Neural cell (in vitro differentiated cells): ENCODE results near the gene GGCT. TPM values are rescaled to one million over a fixed set of nuclear protein-coding genes. Genes with fewer than 3 reads are reported as not detected.

ENCODE experiments used
- H2AFZ ChIP-seq: fragments of 200-600, 300-800 bp; sonication (generic), shearing (Covaris generic); 2 replicates; pipeline ENCODE4 v1.6.0; 2014; ENCODE audit warnings: low read depth, mild to moderate bottlenecking, antibody characterized with exemption, low read length, moderate library complexity
- H3F3A ChIP-seq: fragments of 200-600 bp; shearing (Covaris generic); 2 replicates; pipeline ENCODE4 v1.6.1; 2016; ENCODE audit warnings: mild to moderate bottlenecking, moderate library complexity, mixed read lengths, antibody characterized with exemption, low read length; ENCODE audit not compliant: insufficient read depth, poor library complexity, severe bottlenecking
- H3K27ac ChIP-seq: fragments of 200-600, 300-800 bp; sonication (generic), shearing (Covaris generic); 2 replicates; pipeline ENCODE4 v1.5.1; 2014; ENCODE audit warnings: mild to moderate bottlenecking, low read length, moderate library complexity
- H3K27me3 ChIP-seq: fragments of 300-800, 200-600 bp; sonication (generic), shearing (Covaris generic); 2 replicates; pipeline ENCODE4 v1.6.0; 2014; ENCODE audit warnings: mild to moderate bottlenecking, low read depth, low read length, moderate library complexity; ENCODE audit not compliant: insufficient read depth
- H3K36me3 ChIP-seq: fragments of 300-800, 200-600 bp; sonication (generic), shearing (Covaris generic); 2 replicates; pipeline ENCODE4 v1.5.1; 2014; ENCODE audit warnings: mild to moderate bottlenecking, antibody characterized with exemption, low read length, moderate library complexity; ENCODE audit not compliant: insufficient read depth
- H3K4me2 ChIP-seq: fragments of 300-800, 200-600 bp; sonication (generic), shearing (Covaris generic); 2 replicates; pipeline ENCODE4 v1.6.0; 2014; ENCODE audit warnings: mild to moderate bottlenecking, low read length
- H3K4me3 ChIP-seq: fragments of 300-800, 200-600 bp; sonication (generic), shearing (Covaris generic); 2 replicates; pipeline ENCODE4 v1.5.1; 2014; ENCODE audit warnings: mild to moderate bottlenecking, low read length, moderate library complexity
- H3K79me2 ChIP-seq: fragments of 200-600 bp; shearing (Covaris generic); replicated peaks from 2 replicates; pipeline ENCODE4 v1.6.0; 2014; ENCODE audit warnings: mild to moderate bottlenecking, low read length, moderate library complexity; ENCODE audit not compliant: insufficient read depth
- H3K9ac ChIP-seq: fragments of 300-800, 200-600 bp; sonication (generic), shearing (Covaris generic); 2 replicates; pipeline ENCODE4 v1.6.1; 2016; ENCODE audit warnings: mild to moderate bottlenecking, low read length, mixed read lengths
- H3K9me2 ChIP-seq: fragments of 200-600 bp; shearing (Covaris generic); 2 replicates; pipeline ENCODE4 v1.6.1; 2016; ENCODE audit warnings: mild to moderate bottlenecking, low read length, mixed read lengths; ENCODE audit not compliant: insufficient read depth
- H3K9me3 ChIP-seq: fragments of 200-600, 300-800 bp; sonication (generic), shearing (Covaris generic); 2 replicates; pipeline ENCODE4 v1.6.1; 2016; ENCODE audit warnings: mild to moderate bottlenecking, mixed run types, low read length, moderate library complexity, mixed read lengths
- H4K20me1 ChIP-seq: fragments of 200-600 bp; shearing (Covaris generic); 2 replicates; pipeline ENCODE4 v1.6.1; 2016; ENCODE audit warnings: mild to moderate bottlenecking, mixed run types; ENCODE audit not compliant: insufficient read depth
- EP300 ChIP-seq: fragments of 450-650 bp; conservative IDR thresholded peaks from 2 replicates; pipeline ENCODE4 v1.6.1; 2014; ENCODE audit warnings: antibody characterized with exemption, mild to moderate bottlenecking, moderate library complexity; ENCODE audit not compliant: poor library complexity, severe bottlenecking
- EZH2 ChIP-seq: fragments of 200-600, 300-800 bp; shearing (Covaris generic), sonication (generic); IDR thresholded peaks from 2 replicates; pipeline ENCODE4 v1.6.1; 2014; ENCODE audit warnings: antibody characterized with exemption, low read length, borderline replicate concordance, mild to moderate bottlenecking; ENCODE audit not compliant: insufficient read depth, poor library complexity, severe bottlenecking
- MXI1 ChIP-seq: fragments of 450-650 bp; conservative IDR thresholded peaks from 2 replicates; pipeline ENCODE4 v1.6.1; 2014; ENCODE audit warnings: antibody characterized with exemption, mild to moderate bottlenecking; ENCODE audit not compliant: poor library complexity, severe bottlenecking
- POLR2AphosphoS5 ChIP-seq: IDR thresholded peaks from 2 replicates; pipeline ENCODE4 v1.6.1; 2012
- RAD21 ChIP-seq: fragments of 450-650 bp; conservative IDR thresholded peaks from 2 replicates; pipeline ENCODE4 v1.6.1; 2014; ENCODE audit warnings: antibody characterized with exemption, mild to moderate bottlenecking, moderate library complexity
- SMC3 ChIP-seq: fragments of 450-650 bp; conservative IDR thresholded peaks from 2 replicates; pipeline ENCODE4 v1.6.1; 2014; ENCODE audit warnings: antibody characterized with exemption, mild to moderate bottlenecking, moderate library complexity; ENCODE audit not compliant: poor library complexity
- TAF1 ChIP-seq: IDR thresholded peaks from 2 replicates; pipeline ENCODE4 v1.6.1; 2012; ENCODE audit warnings: low read depth
- polyA plus RNA-seq: library from polyadenylated mRNA; depleted of rRNA; stranded (reverse); fragments of >200 nt; gene quantifications from 2 replicates; pipeline ENCODE4 v1.2.3, GENCODE V29; 2014
- TF ChIP-seq, protein P1 (sequence below): fragments of 450-650 bp; IDR thresholded peaks from 2 replicates; pipeline ENCODE4 v1.5.1; 2014; ENCODE audit warnings: antibody characterized with exemption, mild to moderate bottlenecking, moderate library complexity; ENCODE audit not compliant: poor library complexity, severe bottlenecking
- TF ChIP-seq, protein P2 (sequence below): IDR thresholded peaks from 2 replicates; pipeline ENCODE4 v1.6.1; 2012; ENCODE audit warnings: borderline replicate concordance

The GGCT gene
- polyA plus RNA-seq, 1 donor from 2014 or later = 39.8 TPM

DNA sequence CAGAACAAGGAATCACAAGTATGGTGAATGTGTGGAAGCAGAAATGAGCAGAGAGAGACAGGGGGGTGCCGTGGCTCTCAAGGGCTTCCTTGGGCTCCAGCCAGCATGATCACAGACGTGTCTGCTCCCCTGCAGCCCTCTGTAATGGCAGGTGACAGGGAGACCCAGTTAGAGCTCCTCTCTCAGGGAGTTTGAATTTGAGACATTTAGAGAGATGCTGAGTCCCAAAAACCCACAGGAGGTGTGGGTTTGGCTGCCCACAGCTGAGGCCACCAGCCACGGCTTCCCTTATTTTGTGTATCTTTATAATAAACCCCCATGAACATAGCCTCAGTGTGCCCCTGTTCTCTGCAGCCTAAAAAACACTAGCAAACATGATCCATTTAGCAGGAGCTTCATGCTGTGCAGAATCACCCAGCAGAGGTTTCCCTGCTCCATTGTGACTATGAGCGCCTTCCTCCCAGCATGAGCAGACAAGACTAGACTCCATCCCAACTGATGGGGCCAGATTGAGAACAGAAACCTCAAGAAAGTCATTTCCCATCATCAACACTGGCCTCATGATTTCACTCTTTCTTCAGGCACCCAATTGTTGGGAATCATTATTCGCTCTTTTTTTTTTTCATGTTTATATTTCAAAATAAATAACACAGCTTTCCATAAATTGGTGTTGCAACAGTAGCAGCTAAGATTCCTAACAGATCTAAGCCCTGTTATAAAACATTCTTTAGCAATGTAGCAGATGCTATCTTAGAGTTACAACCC is 39.4 kb downstream of the GGCT start:
- no peaks in the 10 kb centered on the region for H3K27me3 ChIP-seq
- H4K20me1 ChIP-seq = no peaks in the 10 kb centered on the region
- no peaks in the 10 kb centered on the region for H3K9me2 ChIP-seq
- H3K79me2 ChIP-seq = no peaks in the 10 kb centered on the region
- H3K9ac ChIP-seq = no peak overlapping the region
- H3K36me3 ChIP-seq = no peaks in the 10 kb centered on the region
- H3K4me3 ChIP-seq = no peak overlapping the region
- H3K27ac ChIP-seq = no peak overlapping the region
- no peaks in the 10 kb centered on the region for H3K9me3 ChIP-seq
- H2AFZ ChIP-seq = no peak overlapping the region
- no peaks in the 10 kb centered on the region for H3F3A ChIP-seq
- no peak for TF ChIP-seq RAD21
- TF ChIP-seq, protein P1, sequence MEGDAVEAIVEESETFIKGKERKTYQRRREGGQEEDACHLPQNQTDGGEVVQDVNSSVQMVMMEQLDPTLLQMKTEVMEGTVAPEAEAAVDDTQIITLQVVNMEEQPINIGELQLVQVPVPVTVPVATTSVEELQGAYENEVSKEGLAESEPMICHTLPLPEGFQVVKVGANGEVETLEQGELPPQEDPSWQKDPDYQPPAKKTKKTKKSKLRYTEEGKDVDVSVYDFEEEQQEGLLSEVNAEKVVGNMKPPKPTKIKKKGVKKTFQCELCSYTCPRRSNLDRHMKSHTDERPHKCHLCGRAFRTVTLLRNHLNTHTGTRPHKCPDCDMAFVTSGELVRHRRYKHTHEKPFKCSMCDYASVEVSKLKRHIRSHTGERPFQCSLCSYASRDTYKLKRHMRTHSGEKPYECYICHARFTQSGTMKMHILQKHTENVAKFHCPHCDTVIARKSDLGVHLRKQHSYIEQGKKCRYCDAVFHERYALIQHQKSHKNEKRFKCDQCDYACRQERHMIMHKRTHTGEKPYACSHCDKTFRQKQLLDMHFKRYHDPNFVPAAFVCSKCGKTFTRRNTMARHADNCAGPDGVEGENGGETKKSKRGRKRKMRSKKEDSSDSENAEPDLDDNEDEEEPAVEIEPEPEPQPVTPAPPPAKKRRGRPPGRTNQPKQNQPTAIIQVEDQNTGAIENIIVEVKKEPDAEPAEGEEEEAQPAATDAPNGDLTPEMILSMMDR = no peak
- no peak for TF ChIP-seq POLR2AphosphoS5
- TF ChIP-seq, protein P2, sequence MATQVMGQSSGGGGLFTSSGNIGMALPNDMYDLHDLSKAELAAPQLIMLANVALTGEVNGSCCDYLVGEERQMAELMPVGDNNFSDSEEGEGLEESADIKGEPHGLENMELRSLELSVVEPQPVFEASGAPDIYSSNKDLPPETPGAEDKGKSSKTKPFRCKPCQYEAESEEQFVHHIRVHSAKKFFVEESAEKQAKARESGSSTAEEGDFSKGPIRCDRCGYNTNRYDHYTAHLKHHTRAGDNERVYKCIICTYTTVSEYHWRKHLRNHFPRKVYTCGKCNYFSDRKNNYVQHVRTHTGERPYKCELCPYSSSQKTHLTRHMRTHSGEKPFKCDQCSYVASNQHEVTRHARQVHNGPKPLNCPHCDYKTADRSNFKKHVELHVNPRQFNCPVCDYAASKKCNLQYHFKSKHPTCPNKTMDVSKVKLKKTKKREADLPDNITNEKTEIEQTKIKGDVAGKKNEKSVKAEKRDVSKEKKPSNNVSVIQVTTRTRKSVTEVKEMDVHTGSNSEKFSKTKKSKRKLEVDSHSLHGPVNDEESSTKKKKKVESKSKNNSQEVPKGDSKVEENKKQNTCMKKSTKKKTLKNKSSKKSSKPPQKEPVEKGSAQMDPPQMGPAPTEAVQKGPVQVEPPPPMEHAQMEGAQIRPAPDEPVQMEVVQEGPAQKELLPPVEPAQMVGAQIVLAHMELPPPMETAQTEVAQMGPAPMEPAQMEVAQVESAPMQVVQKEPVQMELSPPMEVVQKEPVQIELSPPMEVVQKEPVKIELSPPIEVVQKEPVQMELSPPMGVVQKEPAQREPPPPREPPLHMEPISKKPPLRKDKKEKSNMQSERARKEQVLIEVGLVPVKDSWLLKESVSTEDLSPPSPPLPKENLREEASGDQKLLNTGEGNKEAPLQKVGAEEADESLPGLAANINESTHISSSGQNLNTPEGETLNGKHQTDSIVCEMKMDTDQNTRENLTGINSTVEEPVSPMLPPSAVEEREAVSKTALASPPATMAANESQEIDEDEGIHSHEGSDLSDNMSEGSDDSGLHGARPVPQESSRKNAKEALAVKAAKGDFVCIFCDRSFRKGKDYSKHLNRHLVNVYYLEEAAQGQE = no peak
- no peak for TF ChIP-seq TAF1
- TF ChIP-seq SMC3 = no peak
- no peak for TF ChIP-seq EP300
- H3K4me2 ChIP-seq = no peak overlapping the region

DNA sequence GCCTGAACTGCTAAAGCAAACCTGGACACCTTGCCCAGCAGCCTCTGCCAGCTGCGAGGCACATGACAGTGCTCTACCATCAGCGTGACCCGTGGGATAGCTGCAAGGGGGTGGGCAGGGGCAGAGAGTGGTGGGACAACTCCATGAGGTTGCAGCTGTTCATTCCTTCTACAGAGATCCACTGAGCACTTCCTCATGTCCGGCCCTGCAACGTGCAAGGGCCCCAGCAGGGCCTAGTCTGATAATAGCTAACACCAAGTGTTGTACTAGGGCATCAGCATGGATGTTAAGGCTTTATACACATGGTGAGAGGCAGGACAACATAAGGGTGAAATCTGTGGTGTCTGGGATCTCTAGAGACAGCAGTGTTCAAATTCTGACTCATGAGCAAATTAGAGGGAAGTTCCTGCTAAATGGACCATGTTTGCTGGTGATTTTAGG is 40.4 kb downstream of the GGCT start:
- Histone ChIP-seq H4K20me1 (no peaks in the 10 kb centered on the region), H2AFZ (no peak overlapping the region), H3K9ac (no peak overlapping the region), H3K4me3 (no peak overlapping the region), H3K27me3 (no peaks in the 10 kb centered on the region), H3K79me2 (no peaks in the 10 kb centered on the region), H3K9me2 (no peaks in the 10 kb centered on the region), H3K4me2 (no peak overlapping the region), H3K36me3 (no peaks in the 10 kb centered on the region), H3F3A (no peaks in the 10 kb centered on the region), H3K27ac (no peak overlapping the region), H3K9me3 (no peaks in the 10 kb centered on the region)
- TF ChIP-seq, protein P1 = no peak
- TF ChIP-seq, protein P2 = no peak
- no peak for TF ChIP-seq POLR2AphosphoS5
- no peak for TF ChIP-seq EZH2
- TF ChIP-seq MXI1 = no peak
- TF ChIP-seq EP300 = no peak
- TF ChIP-seq RAD21 = no peak
- TF ChIP-seq TAF1 = no peak
- no peak for TF ChIP-seq SMC3
